Stimulated activated CD4-positive, alpha-beta T cell treated with anti-CD3 and anti-CD28 coated beads, Interleukin-15, amount 100 ng/mL, for 1 hour (primary cell): ENCODE measurements around the gene OR13J1.

Experiments used
- DNase-seq, 2 donors: peaks; one replicate each; pipeline ENCODE4 v3.0.0-alpha.2; 2020; ENCODE audit warnings: low read depth in 1 of 2, low spot score in 1 of 2

The OR13J1 gene

GRCh38 chr9:35835216-35835632 is 35.0 kb downstream of the OR13J1 start:
- DNase-seq = no peak

GRCh38 chr9:35834260-35835215 is 35.7 kb downstream of the OR13J1 start:
- no peak for DNase-seq

- no peak for DNase-seq
These were observed 37.4 kb downstream of the OR13J1 start for GRCh38 chr9:35832814-35833213.

- DNase-seq = no peak
These were observed 39.2 kb downstream of the OR13J1 start for GRCh38 chr9:35831040-35831439.

GRCh38 chr9:35829764-35830096 is 40.5 kb downstream of the OR13J1 start:
- DNase-seq = no peak

- DNase-seq = peak; percentile 83 to 91
These were observed 41.0 kb downstream of the OR13J1 start, which contains the start of gene TMEM8B for GRCh38 chr9:35829084-35829763. TSS of gene TMEM8B (plus strand) at chr9:35829228. CDS start at chr9:35829448, 220 bp downstream.

GRCh38 chr9:35828716-35829083 is 41.5 kb downstream of the OR13J1 start, which contains the start of gene FAM221B:
TSS of gene FAM221B (minus strand) at chr9:35828732. CDS start at chr9:35826161, 2,571 bp downstream.
- no peak for DNase-seq

GRCh38 chr9:35827486-35827885 is 42.7 kb downstream of the OR13J1 start:
- no peak for DNase-seq

- no peak for DNase-seq
These were observed 44.0 kb downstream of the OR13J1 start for GRCh38 chr9:35826071-35826701.

- DNase-seq = no peak
These were observed 47.3 kb downstream of the OR13J1 start for GRCh38 chr9:35822926-35823325.

- no peak for DNase-seq
These were observed 50.1 kb downstream of the OR13J1 start for GRCh38 chr9:35820076-35820475.
